ENCODE data around the gene VANGL2. TPM values are rescaled to one million over a fixed set of nuclear protein-coding genes. Genes with fewer than 3 reads are reported as not detected.

The VANGL2 gene
- total RNA-seq, 5 donors from 2014 or later (not counting 1 experiment from before 2014, with no cell fraction given), result 0.16 to 0.26 (median 0.20) TPM; not detected in 2

- Mint-ChIP-seq H3K4me1 (peaks cover 0 to 2% (median 0%) of the 10 kb centered on the region in 3 donors), H3K36me3 (peaks cover 63% of the 10 kb centered on the region), H3K4me3 (no peak overlapping the region), H3K9me3 (no peaks in the 10 kb centered on the region), H3K27ac (no peak overlapping the region), H3K27me3 (no peaks in the 10 kb centered on the region)
- no peaks in the 10 kb centered on the region for H3K9me3 ChIP-seq
- peaks cover 19 to 72% of the 10 kb centered on the region in 2 donors for H3K36me3 ChIP-seq (ENCODE audit: control insufficient read depth in 2 of 2, extremely low read depth in 1 of 2, insufficient read depth in 1 of 2, low read length in 1 of 2)
- 97% methylated on average over 4 of the region's 4 CpGs for WGBS (ENCODE audit: insufficient coverage)
- H3K4me3 ChIP-seq (ENCODE audit: control insufficient read depth in 1 of 2, extremely low read depth in 1 of 2, low read length in 1 of 2), result no peak overlapping the region
- DNase-seq (no peak), ATAC-seq (replicated peaks in 1 of 4) (no peak)
- ChIA-PET POLR2A (no interaction called here), CTCF (interaction anchor here in 1 of 2 donors (1.0 kb wide), 1 partner anchor 126 kb away, joined by 3 read pairs; no protein-coding TSS in a partner anchor)
- H3K27me3 ChIP-seq (replicated peaks in 1 of 2; ENCODE audit: control insufficient read depth in 2 of 2, extremely low read depth in 1 of 2, insufficient read depth in 2 of 2, low read length in 1 of 2), result no peaks in the 10 kb centered on the region
- H3K4me1 ChIP-seq (ENCODE audit: control insufficient read depth in 1 of 2, extremely low read depth in 1 of 2, insufficient read depth in 2 of 2, low read length in 2 of 2), result no peaks in the 10 kb centered on the region
- no peak overlapping the region for H3K27ac ChIP-seq (ENCODE audit: low read length)
Measured at GRCh38 chr1:160358073-160358472, 42.3 kb upstream of the VANGL2 start.

GRCh38 chr1:160359559-160360226, 40.7 kb upstream of the VANGL2 start:
- Mint-ChIP-seq H3K4me3 (no peak overlapping the region), H3K4me1 (peaks cover 0 to 6% (median 3%) of the 10 kb centered on the region in 3 donors), H3K27ac (no peak overlapping the region), H3K9me3 (no peaks in the 10 kb centered on the region), H3K27me3 (no peaks in the 10 kb centered on the region), H3K36me3 (peaks cover 49% of the 10 kb centered on the region)
- CTCF ChIA-PET, result no interaction called here
- Histone ChIP-seq H3K36me3 (ENCODE audit: control insufficient read depth in 2 of 2, extremely low read depth in 1 of 2, insufficient read depth in 1 of 2, low read length in 1 of 2) (peaks cover 13 to 55% of the 10 kb centered on the region in 2 donors), H3K27me3 (replicated peaks in 1 of 2; ENCODE audit: control insufficient read depth in 2 of 2, extremely low read depth in 1 of 2, insufficient read depth in 2 of 2, low read length in 1 of 2) (no peaks in the 10 kb centered on the region), H3K4me3 (ENCODE audit: control insufficient read depth in 1 of 2, extremely low read depth in 1 of 2, low read length in 1 of 2) (no peak overlapping the region), H3K9me3 (no peaks in the 10 kb centered on the region), H3K4me1 (ENCODE audit: control insufficient read depth in 1 of 2, extremely low read depth in 1 of 2, insufficient read depth in 2 of 2, low read length in 2 of 2) (no peaks in the 10 kb centered on the region), H3K27ac (ENCODE audit: low read length) (no peak overlapping the region)
- ATAC-seq (replicated peaks in 1 of 4) (no peak), DNase-seq (no peak)
- WGBS (ENCODE audit: insufficient coverage), result 89% methylated on average over 4 of the region's 9 CpGs
- POLR2A ChIA-PET, result interaction anchor here in 1 of 2 donors (0.7 kb wide), 1 partner anchor 866 kb away, joined by 3 read pairs; the partner anchor contains the start of gene TOMM40L

- ChIA-PET CTCF (interaction anchor here in 1 of 2 donors (0.7 to 1.0 kb wide), 2 partner anchors 16 to 768 kb away, joined by 3 to 4 read pairs; no protein-coding TSS in a partner anchor), POLR2A (no interaction called here)
- H3K36me3 ChIP-seq (ENCODE audit: control insufficient read depth in 2 of 2, extremely low read depth in 1 of 2, insufficient read depth in 1 of 2, low read length in 1 of 2), result peaks cover 13 to 50% of the 10 kb centered on the region in 2 donors
- DNase-seq (no peak), ATAC-seq (replicated peaks in 1 of 4) (no peak)
- no peaks in the 10 kb centered on the region for H3K9me3 Mint-ChIP-seq
- WGBS (ENCODE audit: insufficient coverage), result no CpG with 5 or more reads among the region's 8 CpGs
- no peak overlapping the region for H3K4me3 Mint-ChIP-seq
- no peak overlapping the region for H3K27ac ChIP-seq (ENCODE audit: low read length)
- no peaks in the 10 kb centered on the region for H3K4me1 ChIP-seq (ENCODE audit: control insufficient read depth in 1 of 2, extremely low read depth in 1 of 2, insufficient read depth in 2 of 2, low read length in 2 of 2)
- H3K4me3 ChIP-seq (ENCODE audit: control insufficient read depth in 1 of 2, extremely low read depth in 1 of 2, low read length in 1 of 2), result no peak overlapping the region
- no peaks in the 10 kb centered on the region for H3K27me3 ChIP-seq (replicated peaks in 1 of 2; ENCODE audit: control insufficient read depth in 2 of 2, extremely low read depth in 1 of 2, insufficient read depth in 2 of 2, low read length in 1 of 2)
- peaks cover 45% of the 10 kb centered on the region for H3K36me3 Mint-ChIP-seq
- H3K27ac Mint-ChIP-seq, result no peak overlapping the region
- H3K4me1 Mint-ChIP-seq, result peaks cover 0 to 6% (median 3%) of the 10 kb centered on the region in 3 donors
- no peaks in the 10 kb centered on the region for H3K27me3 Mint-ChIP-seq
- H3K9me3 ChIP-seq, result no peaks in the 10 kb centered on the region
Measured at GRCh38 chr1:160360227-160360695, 40.1 kb upstream of the VANGL2 start.

GRCh38 chr1:160361199-160361598, 39.2 kb upstream of the VANGL2 start:
- ATAC-seq (replicated peaks in 1 of 4), result no peak
- Histone ChIP-seq H3K4me3 (ENCODE audit: control insufficient read depth in 1 of 2, extremely low read depth in 1 of 2, low read length in 1 of 2) (no peak overlapping the region), H3K9me3 (no peaks in the 10 kb centered on the region), H3K27ac (ENCODE audit: low read length) (no peak overlapping the region), H3K27me3 (replicated peaks in 1 of 2; ENCODE audit: control insufficient read depth in 2 of 2, extremely low read depth in 1 of 2, insufficient read depth in 2 of 2, low read length in 1 of 2) (no peaks in the 10 kb centered on the region), H3K36me3 (ENCODE audit: control insufficient read depth in 2 of 2, extremely low read depth in 1 of 2, insufficient read depth in 1 of 2, low read length in 1 of 2) (peaks cover 5 to 40% of the 10 kb centered on the region in 2 donors), H3K4me1 (ENCODE audit: control insufficient read depth in 1 of 2, extremely low read depth in 1 of 2, insufficient read depth in 2 of 2, low read length in 2 of 2) (no peaks in the 10 kb centered on the region)
- no peak overlapping the region for H3K4me3 Mint-ChIP-seq
- 100% methylated on average over 1 of the region's 2 CpGs for WGBS (ENCODE audit: insufficient coverage)
- no peak overlapping the region for H3K27ac Mint-ChIP-seq
- no peaks in the 10 kb centered on the region for H3K9me3 Mint-ChIP-seq
- CTCF ChIA-PET, result interaction anchor here in 1 of 2 donors (1.0 kb wide), 1 partner anchor 16 kb away, joined by 3 read pairs; no protein-coding TSS in a partner anchor
- H3K27me3 Mint-ChIP-seq, result no peaks in the 10 kb centered on the region
- peaks cover 36% of the 10 kb centered on the region for H3K36me3 Mint-ChIP-seq
- peaks cover 0 to 6% (median 3%) of the 10 kb centered on the region in 3 donors for H3K4me1 Mint-ChIP-seq
- DNase-seq, result no peak
- POLR2A ChIA-PET, result no interaction called here

- WGBS (ENCODE audit: insufficient coverage), result 100% methylated on average over 2 of the region's 4 CpGs
- H3K9me3 ChIP-seq, result no peaks in the 10 kb centered on the region
- ATAC-seq (replicated peaks in 1 of 4) (no peak), DNase-seq (no peak)
- no peaks in the 10 kb centered on the region for H3K27me3 ChIP-seq (replicated peaks in 1 of 2; ENCODE audit: control insufficient read depth in 2 of 2, extremely low read depth in 1 of 2, insufficient read depth in 2 of 2, low read length in 1 of 2)
- no peaks in the 10 kb centered on the region for H3K27me3 Mint-ChIP-seq
- peaks cover 0 to 6% (median 3%) of the 10 kb centered on the region in 3 donors for H3K4me1 Mint-ChIP-seq
- CTCF ChIA-PET, result no interaction called here
- no peak overlapping the region for H3K4me3 Mint-ChIP-seq
- peaks cover 4 to 34% of the 10 kb centered on the region in 2 donors for H3K36me3 ChIP-seq (ENCODE audit: control insufficient read depth in 2 of 2, extremely low read depth in 1 of 2, insufficient read depth in 1 of 2, low read length in 1 of 2)
- H3K27ac Mint-ChIP-seq, result no peak overlapping the region
- no peaks in the 10 kb centered on the region for H3K4me1 ChIP-seq (ENCODE audit: control insufficient read depth in 1 of 2, extremely low read depth in 1 of 2, insufficient read depth in 2 of 2, low read length in 2 of 2)
- H3K36me3 Mint-ChIP-seq, result peaks cover 30% of the 10 kb centered on the region
- H3K4me3 ChIP-seq (ENCODE audit: control insufficient read depth in 1 of 2, extremely low read depth in 1 of 2, low read length in 1 of 2), result no peak overlapping the region
- POLR2A ChIA-PET, result no interaction called here
- H3K9me3 Mint-ChIP-seq, result no peaks in the 10 kb centered on the region
- H3K27ac ChIP-seq (ENCODE audit: low read length), result no peak overlapping the region
Measured at GRCh38 chr1:160361814-160362167, 38.6 kb upstream of the VANGL2 start.

- no peaks in the 10 kb centered on the region for H3K9me3 Mint-ChIP-seq
- Histone ChIP-seq H3K27ac (ENCODE audit: low read length) (no peak overlapping the region), H3K36me3 (ENCODE audit: control insufficient read depth in 2 of 2, extremely low read depth in 1 of 2, insufficient read depth in 1 of 2, low read length in 1 of 2) (peaks cover 4 to 29% of the 10 kb centered on the region in 2 donors), H3K27me3 (replicated peaks in 1 of 2; ENCODE audit: control insufficient read depth in 2 of 2, extremely low read depth in 1 of 2, insufficient read depth in 2 of 2, low read length in 1 of 2) (no peaks in the 10 kb centered on the region), H3K4me1 (ENCODE audit: control insufficient read depth in 1 of 2, extremely low read depth in 1 of 2, insufficient read depth in 2 of 2, low read length in 2 of 2) (no peaks in the 10 kb centered on the region), H3K4me3 (ENCODE audit: control insufficient read depth in 1 of 2, extremely low read depth in 1 of 2, low read length in 1 of 2) (no peak overlapping the region), H3K9me3 (no peaks in the 10 kb centered on the region)
- H3K4me3 Mint-ChIP-seq, result no peak overlapping the region
- CTCF ChIA-PET, result no interaction called here
- H3K27me3 Mint-ChIP-seq, result no peaks in the 10 kb centered on the region
- peaks cover 25% of the 10 kb centered on the region for H3K36me3 Mint-ChIP-seq
- DNase-seq (no peak), ATAC-seq (replicated peaks in 1 of 4) (no peak)
- POLR2A ChIA-PET, result no interaction called here
- WGBS (ENCODE audit: insufficient coverage), result 94% methylated on average over 8 of the region's 9 CpGs
- H3K27ac Mint-ChIP-seq, result no peak overlapping the region
- peaks cover 0 to 6% (median 3%) of the 10 kb centered on the region in 3 donors for H3K4me1 Mint-ChIP-seq
Measured at GRCh38 chr1:160362168-160362957, 38.0 kb upstream of the VANGL2 start.
